DMS 273 (cell line): ENCODE measurements around the gene FAM161A.
"Not testable (repeated sequence)": the region's sequence is repeated elsewhere in the genome, so short reads cannot be mapped to it uniquely, and the experiment has no call there.

Experiments
- DNase-seq: peaks from one replicate; lab custom pipeline; 2025; ENCODE audit not compliant: unreplicated experiment; lab: John Stamatoyannopoulos, UW

Gene FAM161A

DNA sequence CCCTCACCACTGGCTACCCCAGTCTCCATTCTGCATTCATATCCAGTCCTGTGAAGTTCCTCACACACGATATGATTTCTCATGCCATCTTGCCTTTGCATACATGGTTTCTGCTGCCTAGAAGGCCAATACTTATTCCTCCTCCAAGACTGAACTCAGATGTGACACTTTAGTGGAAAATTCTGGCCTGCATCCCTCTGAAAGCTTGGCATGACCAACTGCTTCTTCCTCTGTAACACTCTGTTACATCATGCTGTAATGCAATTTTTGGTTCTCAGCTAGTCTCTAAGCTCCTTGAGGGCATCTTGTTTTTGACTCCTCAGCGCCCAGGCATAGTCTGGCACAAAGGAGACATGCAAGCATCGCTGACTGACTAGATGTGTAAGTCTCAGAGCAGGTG, 12.6 kb downstream of the FAM161A start:
- no peak for DNase-seq

DNA sequence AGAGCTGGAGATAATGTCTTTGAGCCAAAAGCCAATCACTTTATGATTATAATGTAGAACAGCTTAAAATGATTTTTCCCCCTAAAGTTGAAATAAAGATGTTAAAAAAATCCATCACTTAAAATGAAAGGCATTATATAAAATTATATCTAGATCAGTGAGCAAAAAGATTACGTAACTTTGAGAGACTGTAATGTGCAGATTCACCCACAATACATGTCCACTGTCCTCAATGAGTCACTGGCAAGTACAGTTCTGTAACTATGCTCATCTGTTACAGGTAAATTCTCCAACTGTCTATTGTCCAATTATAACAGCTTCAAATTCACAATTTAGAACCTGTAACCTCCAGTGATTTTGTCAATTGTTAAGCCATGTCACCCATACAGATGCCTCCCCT, 19.0 kb downstream of the FAM161A start:
- DNase-seq, result no peak

DNA sequence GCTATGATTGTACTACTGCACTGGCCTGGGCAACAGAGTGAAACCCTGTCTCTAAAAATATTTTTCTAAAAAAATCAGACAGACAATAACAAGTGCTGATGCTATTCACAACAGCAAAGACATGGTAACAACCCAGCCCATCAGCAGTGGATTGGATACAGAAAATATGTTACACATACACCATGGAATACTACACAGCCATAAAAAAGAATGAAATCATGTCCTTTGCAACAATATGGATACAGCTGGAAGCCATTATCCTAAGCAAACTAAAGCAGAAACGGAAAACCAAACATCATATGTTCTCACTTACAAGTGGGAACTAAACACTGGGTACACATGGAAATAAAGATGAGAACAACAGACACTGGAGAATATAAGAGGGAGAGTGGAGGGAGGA, 19.9 kb downstream of the FAM161A start:
- DNase-seq, result no peak

DNA sequence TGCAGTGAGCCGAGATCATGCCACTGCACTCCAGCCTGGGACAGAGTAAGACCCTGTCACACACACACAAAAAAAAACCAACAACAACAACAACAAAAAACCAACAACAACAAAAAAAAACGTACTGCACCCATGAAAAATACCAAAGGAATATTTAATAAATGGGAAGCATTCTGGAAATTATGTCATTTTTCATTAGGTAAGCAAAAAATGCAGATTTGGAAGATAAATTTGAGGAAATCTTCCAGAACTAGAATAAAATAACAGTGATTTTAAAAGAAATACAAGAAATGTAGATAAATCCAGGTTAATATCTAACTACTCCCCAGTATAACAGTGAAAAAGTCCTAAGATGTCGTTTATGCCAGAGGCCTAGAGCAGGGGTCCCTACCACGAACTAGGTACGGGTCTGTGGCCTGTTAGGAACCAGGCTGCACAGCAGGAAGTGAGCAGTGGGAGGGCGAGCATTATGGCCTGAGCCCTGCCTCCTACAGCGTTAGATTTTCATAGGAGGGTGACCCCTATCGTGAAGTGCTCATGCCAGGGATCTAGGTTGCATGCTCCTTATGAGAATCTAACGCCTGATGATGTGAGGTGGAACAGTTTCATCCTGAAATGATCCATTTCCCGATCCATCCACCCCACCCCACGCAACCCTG, 21.5 kb downstream of the FAM161A start:
- DNase-seq, result no peak

DNA sequence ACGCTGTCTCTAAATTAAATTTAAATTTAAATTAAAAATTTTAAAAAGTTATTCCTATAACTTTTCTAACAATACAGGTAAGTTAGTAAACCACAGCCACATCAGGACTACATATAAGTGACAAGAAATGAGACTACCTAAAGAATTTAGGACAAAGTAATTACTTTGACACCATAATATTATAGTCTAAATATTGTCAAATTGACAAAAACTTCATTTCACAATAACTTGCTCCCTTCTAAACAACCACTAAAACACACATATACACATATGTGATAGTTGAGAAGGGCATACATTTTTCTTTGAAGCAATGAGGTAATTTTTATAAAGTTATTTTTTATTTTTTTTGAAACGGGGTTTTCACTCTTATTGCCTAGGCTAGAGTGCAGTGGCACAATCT, 31.6 kb downstream of the FAM161A start:
- no peak for DNase-seq

DNA sequence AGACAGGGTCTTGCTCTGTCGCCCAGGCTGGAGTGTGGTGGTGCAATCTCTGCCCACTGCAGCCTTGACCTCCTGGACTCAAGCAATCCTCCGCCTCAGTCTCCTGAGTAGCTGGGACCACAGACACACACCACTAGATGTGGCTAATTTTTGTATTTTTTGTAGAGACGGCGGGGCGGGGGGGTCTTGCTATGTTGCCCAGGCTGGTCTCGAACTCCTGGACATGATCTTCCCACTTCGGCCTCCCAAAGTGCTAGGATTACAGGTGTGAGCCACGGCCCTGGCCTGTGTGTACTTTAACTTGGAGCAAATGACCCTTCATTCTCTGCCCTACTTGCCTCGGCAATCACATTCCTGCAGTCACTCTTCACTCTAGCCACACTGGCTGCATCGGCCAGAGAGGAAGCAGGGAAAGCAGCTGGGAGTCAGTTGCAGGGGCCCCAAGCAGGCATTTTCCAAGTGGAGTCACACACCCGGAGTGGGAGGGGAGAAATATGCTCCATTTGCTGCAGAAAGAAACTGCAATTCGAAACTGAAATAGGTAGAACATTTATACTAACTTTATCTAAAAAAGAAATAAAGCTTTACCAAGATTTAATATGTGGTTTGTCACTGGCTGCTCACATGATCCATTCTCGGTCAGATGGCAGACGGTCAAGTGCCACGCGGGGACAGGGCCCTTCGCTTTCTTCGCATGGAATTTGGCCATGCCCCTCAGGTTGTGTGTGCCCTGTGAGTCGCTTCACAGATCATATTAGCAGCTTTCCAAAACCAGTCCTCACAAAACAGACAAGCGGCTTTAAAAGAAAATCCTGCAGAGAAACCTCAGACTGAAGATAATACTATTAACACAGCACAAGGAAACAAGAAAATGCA, 37.1 kb downstream of the FAM161A start:
- DNase-seq, result no peak

DNA sequence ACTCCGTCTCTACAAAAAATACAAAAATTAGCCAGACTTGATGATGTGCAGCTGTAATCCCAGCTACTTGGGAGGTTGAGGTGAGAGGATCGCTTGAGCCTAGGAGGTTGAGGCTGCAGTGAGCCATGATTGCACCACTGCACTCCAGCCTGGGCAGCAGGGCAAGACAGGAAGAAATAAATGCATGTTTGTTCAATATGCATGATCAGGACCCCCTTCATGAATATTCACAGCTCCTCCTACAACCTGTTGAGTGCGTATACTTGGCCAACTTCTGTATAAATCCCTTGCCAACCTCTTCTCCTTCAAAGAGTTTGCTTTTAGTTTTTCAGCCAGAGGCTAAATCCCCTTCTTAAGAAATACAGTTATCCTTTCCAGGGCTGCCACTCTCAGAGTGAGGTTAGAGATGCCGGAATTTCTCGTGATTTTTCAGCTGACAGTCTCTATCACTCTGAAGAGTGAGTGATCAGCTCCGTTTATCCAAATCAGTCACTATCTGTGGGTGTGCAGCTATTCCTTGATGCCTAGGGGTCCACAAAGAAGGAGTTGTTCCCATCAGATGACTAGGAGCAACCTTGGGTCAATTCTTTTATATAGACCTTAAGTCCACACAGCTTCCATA, 39.2 kb downstream of the FAM161A start:
- no peak for DNase-seq

DNA sequence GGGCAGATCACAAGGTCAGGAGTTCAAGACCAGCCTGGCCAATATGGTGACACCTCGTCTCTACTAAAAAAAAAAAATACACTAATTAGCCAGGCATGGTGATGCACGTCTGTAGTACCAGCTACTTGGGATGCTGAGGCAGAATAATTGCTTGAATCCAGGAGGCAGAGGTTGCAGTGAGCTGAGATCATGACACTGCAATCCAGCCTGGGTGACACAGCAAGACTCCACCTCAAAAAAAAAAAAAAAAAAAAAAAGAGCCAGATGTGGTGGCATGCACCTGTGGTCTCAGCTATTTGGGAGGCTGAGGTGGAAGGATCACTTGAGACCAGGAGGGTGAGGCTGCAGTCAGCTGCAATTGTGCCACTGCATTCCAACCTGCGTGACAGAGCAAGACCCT, 40.5 kb downstream of the FAM161A start:
- DNase-seq, result not testable (repeated sequence)

DNA sequence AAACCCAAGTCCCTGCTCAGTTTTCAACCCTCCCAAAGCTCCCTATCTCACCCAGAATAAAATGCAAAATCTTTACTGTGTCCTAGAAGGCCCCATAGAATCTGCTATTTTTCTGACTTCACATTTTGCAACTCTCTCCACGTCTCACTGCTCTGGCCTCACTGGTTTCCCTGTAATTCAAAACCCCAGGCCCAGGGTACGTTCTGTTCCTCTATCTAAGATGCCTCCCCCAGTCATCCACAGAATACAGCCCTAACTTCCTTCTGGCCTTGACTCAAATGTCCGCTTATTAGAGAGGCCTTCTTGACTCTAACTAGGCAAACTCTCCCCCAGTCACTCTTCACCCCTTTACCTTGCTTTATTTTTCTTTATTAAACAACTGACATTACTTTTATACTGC, 42.0 kb downstream of the FAM161A start:
- no peak for DNase-seq

DNA sequence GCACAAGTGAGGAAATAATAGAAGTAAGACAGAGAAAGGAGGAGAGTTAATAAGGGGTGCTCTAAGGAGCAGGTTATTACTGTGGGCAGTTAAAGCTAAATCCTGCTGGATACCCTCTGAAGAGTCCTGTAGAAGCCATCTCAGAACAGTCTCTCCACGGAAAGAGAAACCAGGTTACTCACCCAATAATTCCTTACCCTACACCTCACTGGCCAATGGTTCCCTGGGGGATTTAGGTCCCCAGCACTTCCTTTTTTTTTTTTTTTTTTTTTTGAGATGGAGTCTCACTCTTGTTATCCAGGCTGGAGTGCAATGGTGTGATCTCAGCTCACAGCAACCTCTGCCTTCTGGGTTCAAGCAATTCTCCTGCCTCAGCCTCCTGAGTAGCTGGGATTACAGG, 43.7 kb downstream of the FAM161A start:
- DNase-seq, result not testable (repeated sequence)

DNA sequence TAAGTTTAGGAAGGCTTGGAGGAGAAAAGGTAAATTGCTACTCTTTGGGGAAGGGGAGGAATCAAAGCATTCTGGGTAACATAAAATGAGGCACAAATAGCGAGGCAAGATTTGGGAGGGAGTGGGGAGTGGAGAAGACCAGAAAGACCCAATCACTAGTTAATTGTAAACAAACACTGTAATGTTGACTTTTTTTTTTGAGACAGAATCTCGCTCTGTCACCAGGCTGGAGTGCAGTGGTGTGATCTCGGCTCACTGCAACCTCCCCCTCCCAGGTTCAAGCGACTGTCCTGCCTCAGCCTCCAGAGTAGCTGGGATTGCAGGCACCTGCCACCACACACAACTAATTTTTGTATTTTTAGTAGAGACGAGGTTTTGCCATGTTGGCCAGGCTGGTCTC, 45.2 kb downstream of the FAM161A start:
- not testable (repeated sequence) for DNase-seq

DNA sequence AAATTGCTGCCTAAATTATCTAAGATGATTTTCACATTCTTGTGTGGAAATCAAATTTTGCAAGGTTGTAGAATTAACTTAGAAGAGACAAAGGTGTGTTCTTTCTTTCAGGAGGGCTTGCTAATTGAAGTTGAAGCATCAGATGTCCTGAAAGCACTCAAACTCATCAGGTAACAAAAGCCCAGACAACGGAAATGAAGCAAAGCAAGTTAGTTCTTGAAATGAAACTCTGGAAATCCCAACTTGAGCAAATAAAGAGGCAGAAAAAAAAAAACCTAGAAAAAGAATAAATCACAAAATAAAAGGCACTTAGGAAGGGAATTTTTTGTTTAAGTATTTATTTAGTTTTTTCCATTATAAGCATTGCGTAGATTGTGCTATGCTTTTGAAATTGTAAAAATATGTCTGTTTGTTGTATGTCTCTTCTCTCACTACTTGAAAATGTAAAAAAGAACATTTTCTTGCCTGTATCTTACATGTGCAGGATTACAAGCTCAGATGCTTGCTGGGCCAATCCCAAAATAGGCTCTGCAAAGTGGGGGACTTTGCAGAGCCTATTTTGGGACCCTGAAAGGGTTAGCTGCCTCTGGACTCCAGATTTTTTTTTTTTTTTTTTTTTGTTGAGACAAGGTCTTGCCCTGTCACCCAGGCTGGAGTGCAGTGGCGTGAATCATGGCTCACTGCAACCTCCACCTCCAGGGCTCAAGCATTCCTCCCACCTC, 46.7 kb downstream of the FAM161A start:
- DNase-seq, result no peak

DNA sequence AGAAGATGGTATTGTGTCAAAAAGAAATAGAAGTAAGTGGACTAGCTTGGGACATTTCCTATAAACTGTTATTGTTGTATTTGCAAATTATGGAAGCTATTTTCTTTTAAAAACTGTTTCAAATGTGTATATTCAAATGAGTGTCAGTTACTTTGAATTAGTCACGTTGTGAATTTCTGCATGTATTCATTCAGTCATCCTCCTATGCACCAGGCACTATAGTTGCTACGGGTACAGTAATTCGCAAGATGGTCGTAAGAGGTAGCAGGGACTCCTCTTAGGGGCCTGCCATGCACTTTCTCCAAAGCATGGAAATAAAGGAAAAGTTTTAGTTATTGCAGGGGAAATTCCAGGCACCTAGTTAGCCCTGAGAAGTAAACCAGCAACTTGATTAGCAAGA, 51.3 kb downstream of the FAM161A start:
- DNase-seq, result no peak

DNA sequence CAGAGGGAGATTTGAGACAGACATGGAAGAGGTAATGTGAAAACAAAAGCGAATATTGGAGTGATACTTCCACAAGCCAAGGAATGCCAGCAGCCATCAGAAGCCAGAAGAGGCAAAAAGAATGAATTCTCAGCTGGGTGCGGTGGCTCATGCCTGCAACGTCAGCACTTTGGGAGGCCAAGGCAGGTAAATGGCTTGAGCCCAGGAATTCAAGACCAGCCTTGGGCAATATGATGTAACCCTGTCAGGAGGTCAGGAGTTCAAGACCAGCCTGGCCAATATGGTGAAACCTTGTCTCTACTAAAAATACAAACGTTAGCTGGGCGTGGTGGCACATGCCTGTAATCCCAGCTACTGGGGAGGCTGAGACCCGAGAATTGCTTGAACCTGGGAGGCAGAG, 54.8 kb downstream of the FAM161A start:
- DNase-seq, result no peak

DNA sequence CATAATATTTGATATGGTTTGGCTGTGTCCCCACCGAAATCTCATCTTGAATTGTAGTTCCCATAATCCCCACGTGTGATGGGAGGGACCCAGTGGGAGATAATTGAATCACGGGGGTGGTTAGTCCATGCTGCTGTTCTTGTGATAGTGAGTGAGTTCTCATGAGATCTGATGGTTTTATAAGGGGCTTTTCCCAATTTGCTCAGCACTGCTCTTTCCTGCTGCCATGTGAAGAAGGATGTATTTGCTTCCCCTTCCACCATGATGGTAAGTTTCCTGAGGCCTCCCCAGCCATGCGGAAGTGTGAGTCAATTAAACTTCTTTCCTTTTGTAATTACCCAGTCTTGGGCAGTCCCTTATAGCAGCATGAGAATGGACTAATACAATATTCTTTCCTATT, 56.4 kb downstream of the FAM161A start:
- DNase-seq, result not testable (repeated sequence)

DNA sequence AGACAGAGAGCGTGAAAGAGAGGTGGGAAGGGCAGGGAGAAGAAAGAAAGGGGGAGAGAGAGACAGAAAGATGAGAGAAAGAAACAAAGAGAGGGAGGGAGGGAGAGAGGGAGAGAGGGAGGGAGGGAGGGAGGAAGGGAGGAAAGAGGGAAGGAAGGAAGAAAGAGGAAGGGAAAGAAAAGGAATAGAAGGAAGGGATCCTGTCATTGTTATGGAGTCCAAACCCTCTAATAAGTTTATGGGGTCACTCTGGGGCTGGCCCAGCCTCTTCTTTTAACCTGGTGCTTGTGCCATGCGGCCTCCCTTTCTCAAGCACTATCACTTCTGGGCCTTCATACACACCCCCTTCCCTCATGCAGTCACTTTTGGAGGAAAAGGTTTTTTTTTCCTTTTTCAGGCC, 58.5 kb downstream of the FAM161A start:
- no peak for DNase-seq

DNA sequence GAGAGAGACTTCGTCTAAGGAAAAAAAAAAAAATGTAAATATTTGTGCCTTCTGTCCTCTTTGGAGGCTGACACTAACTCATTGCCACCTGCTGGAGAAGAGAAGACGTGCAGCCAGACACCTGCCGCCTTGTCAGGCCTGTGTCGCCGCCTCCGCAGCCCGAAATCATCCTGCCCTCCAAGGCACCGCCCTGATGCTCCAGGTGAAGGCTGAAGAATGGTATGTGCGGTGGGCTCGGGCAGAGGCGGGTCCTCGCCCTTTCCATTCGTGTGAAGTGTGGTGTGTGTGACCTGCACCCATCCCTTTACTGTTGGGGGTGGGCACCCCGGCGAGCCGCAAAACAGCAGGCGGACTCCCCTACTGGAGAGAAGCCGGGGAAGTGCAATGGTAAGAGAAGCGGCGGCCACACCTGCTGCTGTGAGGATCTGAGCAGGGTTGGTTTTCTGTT, 60.4 kb downstream of the FAM161A start:
- peak; percentile 76 for DNase-seq

DNA sequence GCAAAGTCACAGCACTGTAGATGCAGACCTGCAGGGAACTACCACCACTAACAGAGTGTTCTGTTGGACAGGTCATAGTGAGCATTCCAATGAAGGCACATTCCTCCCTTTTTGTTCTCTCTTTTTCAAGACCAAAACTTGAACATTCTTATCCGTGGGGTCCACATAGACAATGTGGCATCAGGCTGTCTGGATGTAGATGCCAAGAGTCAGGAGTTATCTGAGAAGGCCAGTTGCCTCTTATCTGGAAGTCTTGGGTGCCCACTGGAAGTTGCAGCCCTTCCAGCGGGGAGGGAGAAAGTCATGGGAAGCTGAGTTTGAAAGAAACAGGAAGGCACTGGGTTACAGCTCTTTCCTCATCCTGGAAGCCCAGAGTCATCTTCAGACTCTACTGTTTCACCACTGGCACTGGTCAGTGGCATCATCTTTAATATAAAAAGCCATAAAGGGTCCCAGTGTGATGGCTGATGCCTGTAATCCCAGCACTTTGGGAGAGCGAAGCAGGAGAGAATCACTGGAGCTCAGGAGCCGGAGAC, 61.4 kb downstream of the FAM161A start:
- no peak for DNase-seq

DNA sequence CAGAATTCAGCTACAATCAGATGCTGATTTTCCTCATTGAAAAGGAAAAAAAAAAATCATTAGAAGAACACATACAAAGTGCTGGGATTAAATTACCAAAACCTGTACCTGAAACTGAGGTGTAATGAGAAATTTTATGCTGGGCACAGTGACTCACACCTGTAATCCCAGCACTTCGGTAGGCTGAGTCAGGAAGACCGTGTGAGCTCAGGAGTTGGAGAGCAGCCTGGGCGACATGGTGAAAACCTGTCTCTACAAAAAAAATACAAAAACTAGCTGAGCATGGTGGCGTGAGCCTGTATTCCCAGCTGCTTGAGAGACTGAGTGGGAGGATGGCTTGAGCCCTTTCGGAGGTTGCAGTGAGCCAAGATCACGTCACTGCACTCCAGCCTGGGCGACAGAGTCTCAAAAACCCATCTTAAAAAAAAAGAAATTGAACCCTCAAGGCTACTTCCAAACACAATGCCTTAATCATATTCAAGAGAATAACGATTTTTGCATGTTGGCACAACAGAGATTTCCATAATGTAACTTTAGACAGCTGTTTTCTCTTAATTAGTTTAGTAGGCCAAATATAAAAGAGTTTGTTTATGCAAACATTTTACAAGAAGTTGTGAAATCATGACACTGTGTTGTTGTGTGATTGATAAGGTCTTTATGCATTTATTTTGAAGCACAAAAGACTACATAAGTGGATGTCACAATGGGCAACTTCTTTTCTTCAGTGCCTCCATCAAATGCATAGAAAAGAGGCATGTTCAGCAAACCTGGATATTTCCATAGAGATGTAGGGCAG, 63.9 kb downstream of the FAM161A start:
- DNase-seq, result no peak

DNA sequence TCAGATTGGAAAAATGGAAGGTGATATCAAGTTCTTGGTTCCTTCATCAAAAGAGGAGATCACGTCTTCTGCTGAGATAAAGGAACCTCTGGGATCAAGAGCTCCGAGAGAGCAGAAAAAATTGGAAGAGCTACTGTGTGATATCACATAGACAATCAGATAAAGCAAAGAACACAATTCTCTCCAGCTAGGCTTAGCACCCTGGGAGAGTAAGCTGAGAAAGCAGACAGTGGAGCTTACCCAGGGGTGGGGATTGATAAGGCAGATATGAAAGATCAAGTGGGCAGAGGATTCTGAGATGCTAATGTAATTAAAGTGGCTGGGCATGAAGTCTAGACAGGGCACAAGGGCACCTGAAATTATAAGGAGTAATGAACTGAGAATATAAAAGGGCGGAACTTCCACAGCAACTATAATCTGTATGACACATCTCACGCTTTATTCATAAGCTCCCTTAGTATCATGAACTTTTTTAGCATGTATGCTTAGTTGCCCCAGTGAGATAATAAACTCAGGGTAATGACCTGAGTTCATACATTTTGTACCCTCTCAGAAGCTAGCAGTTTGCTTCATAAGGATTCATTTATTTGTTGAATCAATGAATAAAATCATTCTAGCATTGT, 65.8 kb downstream of the FAM161A start:
- DNase-seq, result no peak
